ENCODE measurements around the gene NFATC1. TPM values are rescaled to one million over a fixed set of nuclear protein-coding genes. Genes with fewer than 3 reads are reported as not detected.

NFATC1 gene
- total and polyA plus RNA-seq, 2 experiments from 2014 or later, result 7.5 to 9.8 TPM

GRCh38 chr18:79410171-79410641, 14.5 kb downstream of the NFATC1 start:
- Histone ChIP-seq H3K4me2 (ENCODE audit: unreplicated experiment) (no peak overlapping the region), H3K9me2 (ENCODE audit: insufficient read depth) (no peaks in the 10 kb centered on the region), H3K4me1 (ENCODE audit: insufficient read depth) (no peaks in the 10 kb centered on the region), H3K9me3 (ENCODE audit: low read depth) (no peaks in the 10 kb centered on the region), H3K27ac (no peak overlapping the region), H2AFZ (no peak overlapping the region), H3K36me3 (ENCODE audit: low read depth) (no peaks in the 10 kb centered on the region), H3K79me2 (ENCODE audit: insufficient read depth) (peaks cover 11% of the 10 kb centered on the region), H3K9ac (no peak overlapping the region), H3K27me3 (replicated peaks; ENCODE audit: insufficient read depth) (no peaks in the 10 kb centered on the region), H4K20me1 (ENCODE audit: insufficient read depth) (no peaks in the 10 kb centered on the region), H3F3A (ENCODE audit: insufficient read depth) (no peaks in the 10 kb centered on the region), H3K4me3 (no peak overlapping the region)
- in situ Hi-C loops (cut with MboI), result no loop called here
- TF ChIP-seq EZH2phosphoT487 (IDR thresholded peaks at IDR 0.05; ENCODE audit: insufficient read depth, low read depth), result no peak
- no peak for TF ChIP-seq EZH2 (IDR thresholded peaks at IDR 0.05; ENCODE audit: insufficient read depth, poor library complexity, severe bottlenecking)
- WGBS, 2 experiments (ENCODE audit: low coverage in 1 of 2, low lambda C conversion rate in 2 of 2, missing lambda C conversion rate in 2 of 2), result 95 to 98% methylated on average over 29 of the region's 30 CpGs
- no peak for DNase-seq

DNA sequence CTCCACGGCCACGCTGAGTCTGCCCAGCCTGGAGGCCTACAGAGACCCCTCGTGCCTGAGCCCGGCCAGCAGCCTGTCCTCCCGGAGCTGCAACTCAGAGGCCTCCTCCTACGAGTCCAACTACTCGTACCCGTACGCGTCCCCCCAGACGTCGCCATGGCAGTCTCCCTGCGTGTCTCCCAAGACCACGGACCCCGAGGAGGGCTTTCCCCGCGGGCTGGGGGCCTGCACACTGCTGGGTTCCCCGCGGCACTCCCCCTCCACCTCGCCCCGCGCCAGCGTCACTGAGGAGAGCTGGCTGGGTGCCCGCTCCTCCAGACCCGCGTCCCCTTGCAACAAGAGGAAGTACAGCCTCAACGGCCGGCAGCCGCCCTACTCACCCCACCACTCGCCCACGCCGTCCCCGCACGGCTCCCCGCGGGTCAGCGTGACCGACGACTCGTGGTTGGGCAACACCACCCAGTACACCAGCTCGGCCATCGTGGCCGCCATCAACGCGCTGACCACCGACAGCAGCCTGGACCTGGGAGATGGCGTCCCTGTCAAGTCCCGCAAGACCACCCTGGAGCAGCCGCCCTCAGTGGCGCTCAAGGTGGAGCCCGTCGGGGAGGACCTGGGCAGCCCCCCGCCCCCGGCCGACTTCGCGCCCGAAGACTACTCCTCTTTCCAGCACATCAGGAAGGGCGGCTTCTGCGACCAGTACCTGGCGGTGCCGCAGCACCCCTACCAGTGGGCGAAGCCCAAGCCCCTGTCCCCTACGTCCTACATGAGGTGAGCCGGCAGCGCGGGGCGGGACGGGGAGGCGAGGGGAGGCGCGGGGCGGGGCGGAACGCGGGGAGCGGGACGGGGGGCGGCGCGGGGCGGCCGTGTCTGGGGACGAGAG, 15.2 kb downstream of the NFATC1 start:
- WGBS, 2 experiments (ENCODE audit: low coverage in 1 of 2, low lambda C conversion rate in 2 of 2, missing lambda C conversion rate in 2 of 2), result 96% methylated on average over 26 to 84 of the region's 84 CpGs

GRCh38 chr18:79411614-79412526, 16.1 kb downstream of the NFATC1 start:
- H3K79me2 ChIP-seq (ENCODE audit: insufficient read depth), result no peaks in the 10 kb centered on the region; the same call in none of the 2 replicates
- no peak for DNase-seq
- 89 to 93% methylated on average over 43 to 47 of the region's 47 CpGs for WGBS, 2 experiments (ENCODE audit: low coverage in 1 of 2, low lambda C conversion rate in 2 of 2, missing lambda C conversion rate in 2 of 2)
- no peak overlapping the region for H3K4me3 ChIP-seq
- no peak overlapping the region for H3K27ac ChIP-seq
- TF ChIP-seq EZH2 (IDR thresholded peaks at IDR 0.05; ENCODE audit: insufficient read depth, poor library complexity, severe bottlenecking), result no peak
- no peak for TF ChIP-seq EZH2phosphoT487 (IDR thresholded peaks at IDR 0.05; ENCODE audit: insufficient read depth, low read depth)
- H3K4me1 ChIP-seq (ENCODE audit: insufficient read depth), result no peaks in the 10 kb centered on the region
- H3F3A ChIP-seq (ENCODE audit: insufficient read depth), result no peaks in the 10 kb centered on the region
- no peaks in the 10 kb centered on the region for H3K27me3 ChIP-seq (replicated peaks; ENCODE audit: insufficient read depth)
- in situ Hi-C loops (cut with MboI), result no loop called here
- H3K9ac ChIP-seq, result no peak overlapping the region
- no peak overlapping the region for H3K4me2 ChIP-seq (ENCODE audit: unreplicated experiment)
- H3K9me2 ChIP-seq (ENCODE audit: insufficient read depth), result no peaks in the 10 kb centered on the region
- H4K20me1 ChIP-seq (ENCODE audit: insufficient read depth), result no peaks in the 10 kb centered on the region
- no peaks in the 10 kb centered on the region for H3K9me3 ChIP-seq (ENCODE audit: low read depth)
- H2AFZ ChIP-seq, result no peak overlapping the region
- no peaks in the 10 kb centered on the region for H3K36me3 ChIP-seq (ENCODE audit: low read depth)

More for the DNA sequence above, 15.2 kb downstream of the NFATC1 start:
- no peaks in the 10 kb centered on the region for H3K27me3 ChIP-seq (replicated peaks; ENCODE audit: insufficient read depth)
- H3F3A ChIP-seq (ENCODE audit: insufficient read depth), result no peaks in the 10 kb centered on the region
- H3K4me1 ChIP-seq (ENCODE audit: insufficient read depth), result no peaks in the 10 kb centered on the region
- no peaks in the 10 kb centered on the region for H4K20me1 ChIP-seq (ENCODE audit: insufficient read depth)
- TF ChIP-seq EZH2 (IDR thresholded peaks at IDR 0.05; ENCODE audit: insufficient read depth, poor library complexity, severe bottlenecking), result no peak
- TF ChIP-seq EZH2phosphoT487 (IDR thresholded peaks at IDR 0.05; ENCODE audit: insufficient read depth, low read depth), result no peak
- H3K4me2 ChIP-seq (ENCODE audit: unreplicated experiment), result no peak overlapping the region
- peaks cover 3% of the 10 kb centered on the region for H3K79me2 ChIP-seq (ENCODE audit: insufficient read depth)
- H3K4me3 ChIP-seq, result no peak overlapping the region
- no peaks in the 10 kb centered on the region for H3K36me3 ChIP-seq (ENCODE audit: low read depth)
- H3K9me3 ChIP-seq (ENCODE audit: low read depth), result no peaks in the 10 kb centered on the region
- no peak overlapping the region for H2AFZ ChIP-seq
- in situ Hi-C loops (cut with MboI), result no loop called here
- no peak overlapping the region for H3K27ac ChIP-seq
- H3K9ac ChIP-seq, result no peak overlapping the region
- DNase-seq, result no peak
- H3K9me2 ChIP-seq (ENCODE audit: insufficient read depth), result no peaks in the 10 kb centered on the region

GRCh38 chr18:79413025-79413424, 17.3 kb downstream of the NFATC1 start:
- Histone ChIP-seq H3K36me3 (ENCODE audit: low read depth) (no peaks in the 10 kb centered on the region), H3K4me2 (ENCODE audit: unreplicated experiment) (no peak overlapping the region), H3K9me3 (ENCODE audit: low read depth) (no peaks in the 10 kb centered on the region), H3K4me3 (no peak overlapping the region), H3K79me2 (ENCODE audit: insufficient read depth) (no peaks in the 10 kb centered on the region; the same call in 1 of the 2 replicates), H3K4me1 (ENCODE audit: insufficient read depth) (no peaks in the 10 kb centered on the region), H3K9me2 (ENCODE audit: insufficient read depth) (no peaks in the 10 kb centered on the region), H3K27ac (no peak overlapping the region), H4K20me1 (ENCODE audit: insufficient read depth) (no peaks in the 10 kb centered on the region), H3F3A (ENCODE audit: insufficient read depth) (no peaks in the 10 kb centered on the region), H3K27me3 (replicated peaks; ENCODE audit: insufficient read depth) (no peaks in the 10 kb centered on the region), H2AFZ (no peak overlapping the region), H3K9ac (no peak overlapping the region)
- in situ Hi-C loops (cut with MboI), result no loop called here
- 95 to 96% methylated on average over 16 of the region's 16 CpGs for WGBS, 2 experiments (ENCODE audit: low coverage in 1 of 2, low lambda C conversion rate in 2 of 2, missing lambda C conversion rate in 2 of 2)
- no peak for TF ChIP-seq EZH2phosphoT487 (IDR thresholded peaks at IDR 0.05; ENCODE audit: insufficient read depth, low read depth)
- TF ChIP-seq EZH2 (IDR thresholded peaks at IDR 0.05; ENCODE audit: insufficient read depth, poor library complexity, severe bottlenecking), result no peak
- DNase-seq, result no peak
